GM12892 (cell line): ENCODE results near the gene GSTO2.

Source experiments
- POLR2A ChIP-seq: IDR thresholded peaks from 2 replicates; pipeline ENCODE4 v1.6.1; 2011; ENCODE audit warnings: low read depth, low read length, control low read depth
- POLR2AphosphoS5 ChIP-seq: IDR thresholded peaks from 2 replicates; pipeline ENCODE4 v1.6.1; 2011; ENCODE audit warnings: low read depth, low read length, control low read depth
- TAF1 ChIP-seq: IDR thresholded peaks from 2 replicates; pipeline ENCODE4 v1.6.1; 2011; ENCODE audit warnings: low read depth, mild to moderate bottlenecking, control low read depth, low read length, borderline replicate concordance

- TF ChIP-seq POLR2A (no peak), POLR2AphosphoS5 (no peak), TAF1 (no peak)
Measured at GRCh38 chr10:104242545-104242944, 26.4 kb upstream of the GSTO2 start.
